GM23248 (cell line): ENCODE results near the gene NTPCR.

Experiments used
- EZH2 ChIP-seq: fragments of 200-600 bp; sonication (generic); IDR thresholded peaks from 2 replicates; pipeline ENCODE4 v1.6.1; 2018; ENCODE audit warnings: antibody characterized with exemption, mild to moderate bottlenecking; ENCODE audit not compliant: insufficient read depth, poor library complexity, severe bottlenecking
- EZH2phosphoT487 ChIP-seq: fragments of 200-600 bp; sonication (generic); IDR thresholded peaks from 2 replicates; pipeline ENCODE4 v1.6.1; 2018; ENCODE audit warnings: antibody characterized with exemption, moderate library complexity, mild to moderate bottlenecking, low read depth; ENCODE audit not compliant: insufficient read depth

GRCh38 chr1:233027046-233027445, 76.6 kb downstream of the NTPCR start:
- TF ChIP-seq EZH2 (no peak), EZH2phosphoT487 (no peak)
